K562 (cell line): ENCODE data around the gene ORAI3. TPM values are rescaled to one million over a fixed set of nuclear protein-coding genes. Genes with fewer than 3 reads are reported as not detected.

Source experiments
- ATAC-seq: fragments of 200-7000 bp; cut with Tn5 transposase; 3 replicates; pipeline ENCODE4 v1.9.1; 2020; ENCODE audit warnings: moderate library complexity
- BruUV-seq: library from RNA; stranded (reverse); fragments of 400-500 nt; replicated peaks from 2 replicates; lab custom pipeline; 2021; lab: Mats Ljungman, UMichigan
- CTCF ChIA-PET: fragments of 300-600 bp; formaldehyde crosslinking; extraction: SDS; loops from one replicate; lab custom pipeline; 2021; ENCODE audit warnings: low intra/inter-chr PET ratio; lab: Yijun Ruan, JAX
- POLR2A ChIA-PET: fragments of 300-600, 350-650 bp; sonication (Branson Sonifier 250); formaldehyde crosslinking; extraction: SDS; loops from one replicate; lab custom pipeline; 2021; ENCODE audit warnings: antibody characterized with exemption, inconsistent platforms; lab: Yijun Ruan, JAX
- DNase-seq, 4 experiments: peaks; one replicate each; pipeline versions ENCODE4 v3.0.0 to v3.0.0-alpha.2; 2011 to 2018; ENCODE audit warnings: low spot score in 3 of 4, mixed read lengths in 3 of 4; ENCODE audit errors: extremely low read depth in 1 of 4
- FAIRE-seq: peaks from 2 replicates; lab custom pipeline; 2011; peaks lifted over from hg19 to GRCh38; lab: Jason Lieb, UNC
- H2AFZ ChIP-seq: 2 replicates; pipeline ENCODE4 v1.6.0; 2011; ENCODE audit warnings: low read depth, low read length, control low read depth, inconsistent platforms
- H3K27ac ChIP-seq: fragments of 200-600 bp; 3 replicates; pipeline ENCODE4 v1.8.0; 2011; ENCODE audit warnings: low read depth, mild to moderate bottlenecking, control low read depth, inconsistent platforms, low read length, moderate library complexity, mixed read lengths; ENCODE audit errors: extremely low read depth
- H3K27me3 ChIP-seq, 2 experiments: fragments of 300-600 bp in 1 of 2; 2 replicates in 1 of 2; 3 replicates in 1 of 2; pipeline versions ENCODE4 v1.6.0 to v1.8.0; 2011; ENCODE audit warnings: inconsistent platforms in 2 of 2, low read length in 2 of 2, mild to moderate bottlenecking in 1 of 2, mixed read lengths in 1 of 2, moderate library complexity in 1 of 2; ENCODE audit not compliant: control insufficient read depth in 2 of 2, insufficient read depth in 2 of 2
- H3K36me3 ChIP-seq: fragments of 300-600 bp; 3 replicates; pipeline ENCODE4 v1.8.0; 2011; ENCODE audit warnings: mild to moderate bottlenecking, low read length, inconsistent platforms; ENCODE audit not compliant: control insufficient read depth, insufficient read depth
- H3K4me1 ChIP-seq, 2 experiments: fragments of 200-600 bp in 1 of 2; replicated peaks in 1 of 2; 2 replicates in 1 of 2; 3 replicates in 1 of 2; pipeline versions ENCODE4 v1.5.1 to v1.8.0; 2011; ENCODE audit warnings: inconsistent platforms in 2 of 2, low read length in 2 of 2, mild to moderate bottlenecking in 1 of 2, mixed read lengths in 1 of 2, moderate library complexity in 1 of 2; ENCODE audit not compliant: control insufficient read depth in 2 of 2, insufficient read depth in 2 of 2
- H3K4me2 ChIP-seq: 2 replicates; pipeline ENCODE4 v1.6.1; 2011; ENCODE audit warnings: low read length, control low read depth, inconsistent platforms, mixed read lengths; ENCODE audit not compliant: insufficient read depth
- H3K4me3 ChIP-seq: fragments of 200-600 bp; sonication (generic), shearing (Covaris generic); 2 replicates; pipeline ENCODE4 v1.5.1; 2016; ENCODE audit warnings: control low read depth, inconsistent platforms
- H3K79me2 ChIP-seq: fragments of 200-600 bp; 3 replicates; pipeline ENCODE4 v1.8.0; 2011; ENCODE audit warnings: low read length, inconsistent platforms; ENCODE audit not compliant: control insufficient read depth, insufficient read depth
- H3K9ac ChIP-seq, 2 experiments: 2 replicates each; pipeline versions ENCODE4 v1.6.0 to v1.6.1; 2011; ENCODE audit warnings: low read depth in 2 of 2, low read length in 2 of 2, control low read depth in 1 of 2, inconsistent platforms in 1 of 2, mild to moderate bottlenecking in 1 of 2, mixed read lengths in 1 of 2; ENCODE audit not compliant: insufficient read depth in 1 of 2
- H3K9me1 ChIP-seq: one replicate; pipeline ENCODE4 v1.6.0; 2011; ENCODE audit warnings: inconsistent platforms, mild to moderate bottlenecking, low read length, moderate library complexity; ENCODE audit not compliant: control insufficient read depth, insufficient read depth
- H3K9me3 ChIP-seq: replicated peaks from 2 replicates; pipeline ENCODE4 v1.5.1; 2011; ENCODE audit warnings: low read depth, low read length, inconsistent platforms; ENCODE audit not compliant: control insufficient read depth, insufficient read depth
- H4K20me1 ChIP-seq: replicated peaks from 2 replicates; pipeline ENCODE4 v1.6.1; 2011; ENCODE audit warnings: low read length, inconsistent platforms, mixed read lengths; ENCODE audit not compliant: control insufficient read depth, insufficient read depth
- BACH1 ChIP-seq: fragments of 200-800 bp; sonication (Bioruptor generic); IDR thresholded peaks from 2 replicates; pipeline ENCODE4 v1.6.1; 2016; ENCODE audit warnings: missing genetic modification characterization, missing compliant biosample characterization
- IRF1 ChIP-seq: sonication (generic); formaldehyde crosslinking; IDR thresholded peaks from 2 replicates; pipeline ENCODE4 v1.8.0; 2022; ENCODE audit warnings: missing genetic modification reagents, mild to moderate bottlenecking, borderline replicate concordance
- MAFF ChIP-seq: IDR thresholded peaks from 2 replicates; pipeline ENCODE4 v1.6.1; 2012; ENCODE audit warnings: low read length, improper control_type of control experiment
- PCBP2 ChIP-seq: fragments of 200-400 bp; formaldehyde crosslinking; IDR thresholded peaks from 2 replicates; pipeline ENCODE4 v1.6.1; 2018; ENCODE audit warnings: low read length, low read depth, mild to moderate bottlenecking, moderate library complexity; ENCODE audit not compliant: poor library complexity, severe bottlenecking
- POLR2G ChIP-seq: fragments of 200-400 bp; formaldehyde crosslinking; IDR thresholded peaks from 2 replicates; pipeline ENCODE4 v1.6.1; 2017; ENCODE audit warnings: low read depth, mild to moderate bottlenecking, antibody characterized with exemption, low read length, moderate library complexity
- PTBP1 ChIP-seq: fragments of 200-400 bp; formaldehyde crosslinking; IDR thresholded peaks from 2 replicates; pipeline ENCODE4 v1.6.1; 2017; ENCODE audit warnings: low read depth, low read length
- RUNX1 ChIP-seq: sonication (generic); IDR thresholded peaks from 2 replicates; pipeline ENCODE4 v1.6.1; 2016; ENCODE audit warnings: antibody characterized with exemption, low read depth
- SAP30 ChIP-seq: fragments of 200-600 bp; sonication (generic); IDR thresholded peaks from 2 replicates; pipeline ENCODE4 v1.6.1; 2012; ENCODE audit warnings: borderline replicate concordance, low read depth, mild to moderate bottlenecking, moderate library complexity, low read length, control low read depth, inconsistent platforms; ENCODE audit not compliant: insufficient read depth, poor library complexity, severe bottlenecking
- ZBTB7A ChIP-seq: IDR thresholded peaks from 2 replicates; pipeline ENCODE4 v1.6.1; 2011; ENCODE audit warnings: low read depth, mild to moderate bottlenecking, low read length, moderate library complexity, borderline replicate concordance; ENCODE audit not compliant: control insufficient read depth
- ZC3H4 ChIP-seq: sonication (generic); formaldehyde crosslinking; IDR thresholded peaks from 2 replicates; pipeline ENCODE4 v1.9.0; 2021; ENCODE audit warnings: missing genetic modification reagents, borderline replicate concordance
- ZNF140 ChIP-seq: fragments of 250-450 bp; sonication (Bioruptor Pico); IDR thresholded peaks from 2 replicates; pipeline ENCODE4 v1.8.0; 2021; ENCODE audit warnings: moderate library complexity, mild to moderate bottlenecking, inconsistent platforms
- ZNF184 ChIP-seq: sonication (generic); formaldehyde crosslinking; IDR thresholded peaks from 2 replicates; pipeline ENCODE4 v1.5.0; 2020; ENCODE audit warnings: missing genetic modification reagents
- ZNF717 ChIP-seq: fragments of 250-450 bp; sonication (Bioruptor Pico); IDR thresholded peaks from 2 replicates; pipeline ENCODE4 v1.5.0; 2021
- whole genome bisulfite sequencing: fragments of 100-300 bp; shearing (Covaris generic); methylation state at CpG from one replicate; pipeline ENCODE4 v1.1.6; 2016; ENCODE audit warnings: low coverage, mixed read lengths; ENCODE audit not compliant: insufficient coverage; ENCODE audit errors: missing lambda C conversion rate; 5-methylcytosine and 5-hydroxymethylcytosine counted together
- in situ Hi-C: fragments of 300-500 bp; cut with MboI; formaldehyde crosslinking; loops from 4 replicates; pipeline ENCODE4 v1.15.0; 2018; ENCODE audit warnings: inconsistent platforms, mixed read lengths
- intact Hi-C: fragments of 100-400 bp; cut with micrococcal nuclease; formaldehyde crosslinking; loops from 2 replicates; pipeline ENCODE4 v1.14.2; 2022
- polyA plus RNA-seq, 8 experiments: library from polyadenylated mRNA; depleted of rRNA in 4 of 8; stranded (reverse) in 5 of 8; unstranded in 3 of 8; fragments of >200 nt; fragmentation: Nextera tagmentation in 2 of 8; fragmentation: Illumina TruSeq in 1 of 8; extraction: Ambion mirVana in 2 of 8; extraction: Trizol in 1 of 8; gene quantifications; 2 replicates each; pipeline versions ENCODE4 v1.2.1 to v1.2.3, GENCODE V29; 2011 to 2014; ENCODE audit warnings: inconsistent platforms in 1 of 8, missing spikeins in 1 of 8
- total RNA-seq, 7 experiments: library from RNA; depleted of rRNA in 6 of 7; stranded (reverse); fragments of >200 nt in 6 of 7; fragmentation: Illumina TruSeq in 2 of 7; extraction: Trizol in 2 of 7; gene quantifications; 2 replicates each; pipeline versions ENCODE4 v1.2.1 to v1.2.3, GENCODE V29; 2011 to 2021; ENCODE audit warnings: low replicate concordance in 1 of 7

ORAI3 gene
- total and polyA plus RNA-seq, 9 of the 15 experiments (the other 6 are each of a cell fraction or from before 2014, with no cell fraction given): 4.9 to 23.3 (median 14.1) TPM

- H3K79me2 ChIP-seq: no peaks in the 10 kb centered on the region
- CTCF ChIA-PET: no interaction called here
- FAIRE-seq: no peak
Measured at GRCh38 chr16:30914830-30915229, 34.0 kb upstream of the ORAI3 start.

More at GRCh38 chr16:30914830-30915229, 34.0 kb upstream of the ORAI3 start:
- BruUV-seq: no TSS peak
- Histone ChIP-seq H2AFZ (no peak overlapping the region), H3K4me1 (peaks cover 0 to 7% of the 10 kb centered on the region in 2 experiments; a peak in 2 of 5 replicates), H3K4me3 (no peak overlapping the region), H3K4me2 (no peak overlapping the region), H4K20me1 (no peaks in the 10 kb centered on the region), H3K36me3 (no peaks in the 10 kb centered on the region), H3K27ac (no peak overlapping the region), H3K27me3 (no peaks in the 10 kb centered on the region), H3K9me1 (no peaks in the 10 kb centered on the region), H3K9ac (no peak overlapping the region), H3K9me3 (no peaks in the 10 kb centered on the region)
- intact Hi-C loops (no loop called here), in situ Hi-C loops (no loop called here)
- no peak for DNase-seq
- WGBS: 85% methylated on average over 3 of the region's 3 CpGs
- TF ChIP-seq RUNX1: no peak
- TF ChIP-seq ZC3H4 (CRISPR knock-in tag): no peak
- no peak for TF ChIP-seq POLR2G
- TF ChIP-seq ZNF717 (CRISPR knock-in tag): no peak
- no peak for TF ChIP-seq ZNF184 (CRISPR knock-in tag)
- no peak for TF ChIP-seq PTBP1
- no peak for TF ChIP-seq IRF1 (CRISPR knock-in tag)
- no peak for TF ChIP-seq PCBP2
- no peak for TF ChIP-seq BACH1 (tag)
- no peak for TF ChIP-seq SAP30
- no peak for TF ChIP-seq ZBTB7A
- TF ChIP-seq MAFF: no peak
- no peak for TF ChIP-seq ZNF140
- POLR2A ChIA-PET: interaction anchor here (0.8 to 2.0 kb wide), 2 partner anchors 70 to 110 kb away, joined by 3 to 4 read pairs; no protein-coding TSS in a partner anchor
- no peak for ATAC-seq
